Panc1 (cell line): ENCODE data around the gene KCNIP4.

Experiments used
- SIN3A ChIP-seq: IDR thresholded peaks from 2 replicates; pipeline ENCODE4 v1.6.1; 2012; ENCODE audit warnings: low read depth, mild to moderate bottlenecking, low read length, moderate library complexity, borderline replicate concordance; ENCODE audit not compliant: insufficient read depth
- TCF7L2 ChIP-seq: IDR thresholded peaks from 2 replicates; pipeline ENCODE4 v1.6.1; 2011; ENCODE audit warnings: mild to moderate bottlenecking, low read depth, low read length, inconsistent platforms
- TF ChIP-seq, protein P1 (sequence below): fragments of 450-650 bp; IDR thresholded peaks from 2 replicates; pipeline ENCODE4 v1.5.1; 2017; ENCODE audit warnings: mild to moderate bottlenecking

DNA sequence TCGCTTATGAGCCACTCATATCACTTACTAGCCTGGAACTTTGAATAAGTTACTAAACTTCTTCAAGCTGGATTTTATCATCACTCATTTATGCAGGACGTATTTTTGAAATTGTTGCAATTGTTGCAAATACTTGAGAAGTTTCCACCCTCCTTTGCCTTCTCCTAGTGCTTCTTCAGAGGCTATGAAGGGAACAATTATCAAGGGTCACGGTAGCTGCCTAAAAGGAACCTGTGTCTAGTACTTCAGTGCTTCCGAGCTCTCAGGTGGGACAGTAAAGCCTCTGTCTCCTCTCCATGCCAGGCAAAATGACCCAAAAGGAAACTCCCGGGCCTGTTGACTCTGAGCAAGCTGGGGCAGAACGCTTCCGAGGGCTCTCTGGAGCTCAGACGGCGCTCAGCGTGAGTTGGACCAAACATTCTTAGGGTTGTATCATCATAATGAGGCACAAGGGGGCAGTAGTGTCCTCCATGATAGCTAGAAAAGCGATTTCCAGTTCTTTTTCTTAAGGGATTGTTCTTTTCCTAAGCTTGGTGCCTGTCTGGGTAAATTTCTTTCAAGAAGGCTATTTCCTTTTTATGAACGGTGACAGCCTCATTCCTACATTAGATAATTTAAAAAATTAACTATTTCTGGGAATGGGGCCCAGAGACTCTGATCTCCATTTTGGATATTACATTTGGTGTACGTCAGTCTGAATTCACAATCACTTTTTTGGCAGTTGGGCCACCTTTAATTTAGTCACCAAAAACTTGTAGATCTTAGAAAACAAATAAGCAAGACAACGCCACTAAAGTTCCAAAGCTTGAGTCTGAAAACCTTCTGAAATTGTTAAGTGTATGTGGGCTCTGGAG is 1175.2 kb downstream of the KCNIP4 start:
- TF ChIP-seq, protein P1, sequence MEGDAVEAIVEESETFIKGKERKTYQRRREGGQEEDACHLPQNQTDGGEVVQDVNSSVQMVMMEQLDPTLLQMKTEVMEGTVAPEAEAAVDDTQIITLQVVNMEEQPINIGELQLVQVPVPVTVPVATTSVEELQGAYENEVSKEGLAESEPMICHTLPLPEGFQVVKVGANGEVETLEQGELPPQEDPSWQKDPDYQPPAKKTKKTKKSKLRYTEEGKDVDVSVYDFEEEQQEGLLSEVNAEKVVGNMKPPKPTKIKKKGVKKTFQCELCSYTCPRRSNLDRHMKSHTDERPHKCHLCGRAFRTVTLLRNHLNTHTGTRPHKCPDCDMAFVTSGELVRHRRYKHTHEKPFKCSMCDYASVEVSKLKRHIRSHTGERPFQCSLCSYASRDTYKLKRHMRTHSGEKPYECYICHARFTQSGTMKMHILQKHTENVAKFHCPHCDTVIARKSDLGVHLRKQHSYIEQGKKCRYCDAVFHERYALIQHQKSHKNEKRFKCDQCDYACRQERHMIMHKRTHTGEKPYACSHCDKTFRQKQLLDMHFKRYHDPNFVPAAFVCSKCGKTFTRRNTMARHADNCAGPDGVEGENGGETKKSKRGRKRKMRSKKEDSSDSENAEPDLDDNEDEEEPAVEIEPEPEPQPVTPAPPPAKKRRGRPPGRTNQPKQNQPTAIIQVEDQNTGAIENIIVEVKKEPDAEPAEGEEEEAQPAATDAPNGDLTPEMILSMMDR = peak; percentile 73
- no peak for TF ChIP-seq TCF7L2
- no peak for TF ChIP-seq SIN3A
